Endometrial microvascular endothelial cells (primary cell): Measurements from ENCODE around the gene KANK4. TPM values are rescaled to one million over a fixed set of nuclear protein-coding genes. Genes with fewer than 3 reads are reported as not detected.

Experiments
- in situ Hi-C: cut with HindIII; loops from 2 replicates; pipeline ENCODE4 v1.10.0; 2017; ENCODE audit warnings: low sequenced_read_pairs, low pct_unique_long_range_greater_than_20kb; ENCODE audit errors: inconsistent ontology term
- total RNA-seq: library from RNA; depleted of rRNA; stranded (reverse); fragments of >200 nt; gene quantifications from one replicate; pipeline ENCODE4 v1.2.3, GENCODE V29; 2015; ENCODE audit errors: inconsistent ontology term

The KANK4 gene
- total RNA-seq, 1 donor from 2014 or later: not detected

DNA sequence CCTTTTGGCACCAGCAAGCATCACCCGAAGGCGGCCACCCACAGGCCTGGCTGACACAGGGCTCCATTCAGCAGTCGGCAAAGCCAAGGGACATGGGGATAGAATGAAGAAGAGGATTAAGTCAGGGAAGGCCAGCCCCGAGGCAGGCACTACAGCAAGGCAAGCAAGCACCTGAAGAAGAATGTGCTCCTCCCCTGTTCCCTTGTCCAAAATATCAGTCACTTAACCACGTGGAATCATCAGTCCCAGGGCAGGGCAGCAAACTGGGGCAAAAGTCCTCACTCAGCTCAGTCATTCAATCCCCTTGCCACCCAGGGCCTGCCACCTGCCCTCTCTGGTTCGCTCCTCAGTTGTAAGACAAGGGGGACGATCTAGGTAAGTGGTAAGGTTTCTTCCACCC lies 9.3 kb downstream of the KANK4 start:
- in situ Hi-C loops: no loop called here

DNA sequence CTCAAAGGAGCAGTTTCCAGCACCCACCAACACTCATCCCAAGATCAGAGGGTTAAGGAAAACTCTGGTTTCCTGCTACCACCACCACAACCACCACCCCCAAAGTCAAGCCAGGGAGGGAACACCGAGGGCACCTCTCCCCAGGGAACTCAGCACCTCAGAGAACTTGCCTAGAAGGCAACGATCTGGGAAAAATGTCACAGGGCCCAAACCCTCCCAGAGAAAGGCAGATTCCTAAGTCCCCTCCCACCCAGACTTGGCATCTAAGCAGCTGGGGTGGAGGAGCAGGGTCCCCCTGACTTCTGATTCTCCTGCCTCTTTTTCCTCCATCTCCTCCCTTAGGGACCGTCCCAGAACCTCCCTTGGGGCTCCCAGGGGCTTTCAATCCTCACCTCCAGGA lies 10.6 kb downstream of the KANK4 start:
- in situ Hi-C loops: no loop called here

DNA sequence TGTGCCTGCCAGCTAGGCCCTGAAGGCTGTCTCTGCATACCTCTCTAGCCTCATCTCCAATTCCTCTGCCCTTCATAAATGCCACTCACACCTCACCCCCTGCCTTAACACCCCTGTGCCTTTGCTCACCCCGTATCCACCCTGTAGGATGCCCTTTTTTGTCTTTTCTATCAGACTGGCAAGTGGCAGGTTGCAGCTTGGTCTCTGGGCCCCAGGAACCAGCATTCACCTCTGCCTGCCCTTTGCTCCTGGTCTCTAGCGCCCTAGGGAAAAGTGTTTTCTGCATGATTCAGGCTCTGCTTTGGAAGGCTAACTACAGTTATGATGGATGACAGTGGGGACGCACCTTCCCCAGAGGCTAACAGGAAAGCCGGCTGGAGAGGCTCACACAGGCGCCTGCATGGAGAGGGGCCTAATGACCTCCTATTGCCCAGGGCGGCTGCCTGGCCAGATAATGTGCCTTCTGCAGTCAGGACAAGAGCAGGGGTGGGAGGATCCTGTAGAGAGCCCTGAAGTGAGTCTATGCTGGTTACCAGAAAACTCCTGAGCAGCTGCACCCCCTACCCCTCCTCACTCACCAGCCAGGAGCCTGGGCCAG lies 11.2 kb downstream of the KANK4 start:
- in situ Hi-C loops: no loop called here

- in situ Hi-C loops: no loop called here
Measured at GRCh38 chr1:62307446-62307845, 11.8 kb downstream of the KANK4 start.

GRCh38 chr1:62306065-62306464 lies 13.2 kb downstream of the KANK4 start:
- in situ Hi-C loops: no loop called here

GRCh38 chr1:62304975-62305374 lies 14.3 kb downstream of the KANK4 start:
- in situ Hi-C loops: no loop called here

GRCh38 chr1:62304515-62304914 lies 14.7 kb downstream of the KANK4 start:
- in situ Hi-C loops: no loop called here

GRCh38 chr1:62301726-62302390 lies 17.4 kb downstream of the KANK4 start:
- in situ Hi-C loops: no loop called here

DNA sequence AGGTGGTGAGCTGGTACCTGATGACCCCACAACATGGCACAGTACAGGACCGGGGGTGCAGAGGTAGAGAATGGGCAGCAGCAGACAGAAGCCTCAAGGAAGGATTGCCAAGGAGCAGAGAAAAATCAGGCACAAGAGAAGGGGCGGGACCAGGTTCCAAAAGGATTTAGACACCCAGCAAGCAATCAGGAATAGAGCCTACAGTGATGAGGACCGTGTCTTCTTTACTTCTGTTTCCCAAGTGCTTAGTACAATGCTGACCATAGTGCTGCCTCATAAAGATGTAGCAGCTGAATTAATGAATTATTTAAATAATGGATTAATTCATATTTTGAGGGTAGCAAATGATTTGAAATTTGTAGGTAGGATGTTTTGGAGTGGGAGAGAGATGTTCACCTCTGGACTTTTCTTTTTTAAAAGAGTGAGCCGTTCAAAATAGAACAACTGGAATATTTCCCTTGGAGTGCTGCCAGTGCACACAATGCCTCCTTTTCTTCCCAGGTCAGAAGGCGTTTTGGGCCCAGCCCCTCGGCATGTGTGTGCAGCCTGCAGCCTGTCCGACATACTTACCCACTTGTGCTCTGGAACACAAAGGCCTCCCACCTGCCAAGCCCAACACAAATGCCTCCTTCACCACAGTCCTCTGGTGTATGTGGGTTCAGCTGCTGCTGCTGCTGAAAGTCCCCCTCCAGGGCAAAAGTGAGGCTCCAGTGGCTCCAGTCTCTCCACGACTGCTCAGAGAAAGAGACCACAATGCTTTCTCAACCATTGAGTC lies 19.6 kb downstream of the KANK4 start:
- in situ Hi-C loops: no loop called here

DNA sequence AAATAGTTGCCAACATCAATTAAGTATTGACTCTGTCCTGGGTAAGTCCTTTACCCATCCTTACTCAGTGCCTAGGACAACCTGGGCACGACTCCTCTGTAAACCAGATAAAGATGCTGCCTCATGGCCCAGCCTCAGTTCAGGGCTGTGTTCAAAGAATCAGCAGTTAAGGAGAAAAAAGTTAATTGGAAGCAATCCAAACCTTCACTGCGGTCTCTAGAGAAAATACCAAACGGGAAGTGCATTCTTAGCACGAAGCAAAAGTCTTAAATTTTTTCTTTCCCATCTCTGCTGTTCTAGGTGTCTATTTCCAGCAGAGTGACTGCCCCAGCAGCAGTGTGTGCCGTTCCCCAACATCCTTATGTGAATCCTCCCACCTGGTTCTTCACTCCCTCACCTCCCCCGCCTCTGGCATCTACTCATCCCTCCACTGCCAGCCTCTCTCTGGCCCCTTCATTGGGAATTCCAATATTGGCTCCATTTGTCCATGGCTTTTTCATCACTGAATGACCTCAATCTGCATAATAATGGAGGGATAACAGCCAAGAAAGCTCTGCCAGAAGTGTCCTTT lies 23.2 kb downstream of the KANK4 start:
- in situ Hi-C loops: no loop called here

DNA sequence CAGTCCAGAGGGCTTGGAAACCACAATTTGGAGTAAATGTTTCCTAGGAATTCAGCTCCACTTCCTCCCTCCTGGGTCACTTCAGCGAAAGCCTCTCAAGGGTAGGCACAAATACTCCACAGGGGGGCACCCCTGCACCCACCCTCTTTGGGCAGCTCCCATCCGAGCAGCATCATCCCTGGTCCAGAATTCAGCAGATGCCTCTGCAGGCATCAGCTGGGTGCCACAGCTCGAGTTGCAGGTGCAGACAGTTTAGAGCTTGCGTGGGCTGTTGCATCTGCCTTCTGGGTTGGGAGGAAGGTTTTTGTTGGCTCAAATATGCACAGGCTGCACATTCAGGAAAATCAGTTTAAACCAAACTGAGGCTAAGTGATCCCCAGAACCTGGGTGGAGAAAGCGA lies 25.0 kb downstream of the KANK4 start:
- in situ Hi-C loops: no loop called here

DNA sequence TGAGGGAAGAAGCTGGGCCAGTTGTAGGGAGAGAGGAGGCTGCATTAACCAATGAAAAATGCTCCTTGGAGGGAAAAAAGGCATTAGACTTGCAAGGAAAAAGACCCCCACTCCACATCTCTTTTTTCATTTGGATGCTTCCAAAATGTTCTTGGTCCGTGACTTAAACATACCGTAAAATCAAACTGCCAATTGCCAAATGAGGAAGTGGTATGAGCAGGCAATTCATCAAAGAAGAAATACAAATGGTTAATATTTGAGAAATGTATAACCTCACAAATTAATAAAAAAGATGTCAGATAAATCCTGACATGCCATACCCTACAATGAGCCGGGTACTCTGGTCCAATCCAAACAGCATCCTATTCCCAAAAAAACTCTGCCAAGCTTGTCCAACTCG lies 30.6 kb downstream of the KANK4 start:
- in situ Hi-C loops: no loop called here

DNA sequence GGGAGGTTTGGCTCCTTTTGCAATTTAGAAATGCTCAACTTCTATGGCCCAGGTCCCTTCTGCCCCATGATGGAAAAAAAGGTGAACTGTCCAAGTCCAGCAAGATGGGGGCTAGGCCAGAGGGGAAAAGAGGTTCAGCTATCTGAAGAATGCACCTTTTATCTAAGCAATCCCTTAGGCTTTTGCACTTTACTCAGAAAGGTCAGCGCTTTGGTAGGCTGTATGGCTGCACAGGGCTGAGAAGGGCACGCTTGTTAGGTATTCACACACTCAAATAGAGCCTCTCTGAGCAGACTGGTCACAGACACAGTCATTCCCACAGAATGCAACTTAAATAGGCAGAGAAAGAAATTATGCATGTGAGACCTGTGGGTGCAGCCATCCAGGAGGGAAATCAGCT lies 31.0 kb downstream of the KANK4 start:
- in situ Hi-C loops: no loop called here

DNA sequence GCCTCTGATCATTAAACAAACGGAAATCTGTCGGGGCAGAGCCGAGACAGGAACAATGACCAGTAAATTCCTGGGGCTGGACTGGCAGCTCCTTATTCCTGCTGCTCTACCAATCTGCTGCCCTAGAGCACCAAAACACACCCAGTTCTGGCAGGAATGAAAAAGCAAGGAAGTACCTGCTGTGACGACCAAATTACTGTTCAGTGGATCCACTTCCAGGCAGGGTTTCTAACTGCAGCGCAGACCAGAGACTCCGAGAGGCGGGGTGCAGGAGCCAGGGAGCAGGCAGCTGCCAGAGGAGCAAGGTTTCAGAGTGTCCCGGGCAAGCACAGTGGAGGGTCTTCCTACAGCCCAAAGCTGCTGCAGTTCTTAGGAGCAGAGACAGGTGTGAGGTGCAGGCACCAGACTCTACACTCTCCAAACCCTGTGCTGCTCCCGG lies 32.4 kb downstream of the KANK4 start:
- in situ Hi-C loops: no loop called here

- in situ Hi-C loops: no loop called here
Measured at GRCh38 chr1:62285984-62286785, 33.0 kb downstream of the KANK4 start.

DNA sequence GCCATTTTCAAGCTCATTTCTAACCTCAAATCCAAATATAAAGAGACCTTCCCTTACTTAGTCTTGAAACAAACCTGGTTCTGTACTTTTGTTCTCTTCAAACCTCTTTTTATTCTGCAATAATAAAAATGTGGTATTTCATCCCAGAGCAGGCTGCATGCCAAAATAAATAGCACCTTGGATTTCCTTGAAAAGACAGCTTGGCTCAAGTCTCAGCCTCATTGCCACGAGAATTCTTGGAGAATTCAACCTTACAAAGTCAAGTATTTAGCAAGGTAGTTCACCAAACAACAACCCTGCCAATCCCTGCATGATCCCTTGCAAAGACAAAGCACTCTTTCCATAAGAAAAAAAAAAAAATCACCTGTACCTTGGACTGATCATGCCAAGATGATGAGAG lies 33.8 kb downstream of the KANK4 start:
- in situ Hi-C loops: no loop called here

GRCh38 chr1:62283986-62284385 lies 35.2 kb downstream of the KANK4 start:
- in situ Hi-C loops: no loop called here

GRCh38 chr1:62282909-62283755 lies 36.1 kb downstream of the KANK4 start:
- in situ Hi-C loops: no loop called here
